HepG2 (cell line): ENCODE results near the gene PIK3CA. TPM values are rescaled to one million over a fixed set of nuclear protein-coding genes. Genes with fewer than 3 reads are reported as not detected.

ENCODE experiments used
- DNMT3B ChIP-seq: conservative IDR thresholded peaks from 2 replicates; pipeline ENCODE4 v1.6.1; 2016; ENCODE audit warnings: missing biosample characterization, control low read depth
- GMEB1 ChIP-seq: sonication (generic); formaldehyde crosslinking; IDR thresholded peaks from 2 replicates; pipeline ENCODE4 v1.5.1; 2020; ENCODE audit warnings: missing genetic modification reagents, mild to moderate bottlenecking, borderline replicate concordance
- HMG20B ChIP-seq: conservative IDR thresholded peaks from 2 replicates; pipeline ENCODE4 v1.6.1; 2016; ENCODE audit warnings: missing genetic modification reagents, missing compliant biosample characterization
- HNF1B ChIP-seq: sonication (generic); formaldehyde crosslinking; IDR thresholded peaks from 2 replicates; pipeline ENCODE4 v1.5.1; 2020; ENCODE audit warnings: mild to moderate bottlenecking, moderate library complexity, missing genetic modification reagents
- HOMEZ ChIP-seq: IDR thresholded peaks from 2 replicates; pipeline ENCODE4 v1.6.1; 2016; ENCODE audit warnings: low read depth
- MTF2 ChIP-seq: sonication (generic); formaldehyde crosslinking; IDR thresholded peaks from 2 replicates; pipeline ENCODE4 v1.5.0; 2020; ENCODE audit warnings: missing genetic modification reagents, borderline replicate concordance
- NR2C2 ChIP-seq: sonication (generic); formaldehyde crosslinking; IDR thresholded peaks from 2 replicates; pipeline ENCODE4 v1.4.0; 2020; ENCODE audit warnings: missing genetic modification reagents, mild to moderate bottlenecking, moderate library complexity, borderline replicate concordance
- PAXIP1 ChIP-seq: sonication (generic); formaldehyde crosslinking; conservative IDR thresholded peaks from 2 replicates; pipeline ENCODE4 v1.4.0; 2020; ENCODE audit warnings: mild to moderate bottlenecking, missing genetic modification reagents, moderate library complexity
- PITX1 ChIP-seq: sonication (generic); formaldehyde crosslinking; IDR thresholded peaks from 2 replicates; pipeline ENCODE4 v1.5.1; 2020; ENCODE audit warnings: mild to moderate bottlenecking, missing genetic modification reagents
- POGZ ChIP-seq: sonication (generic); formaldehyde crosslinking; IDR thresholded peaks from 2 replicates; pipeline ENCODE4 v1.4.0; 2020; ENCODE audit warnings: mild to moderate bottlenecking, missing genetic modification reagents
- SRSF4 ChIP-seq: fragments of 200-400 bp; formaldehyde crosslinking; IDR thresholded peaks from one replicate; pipeline ENCODE4 v1.6.1; 2018; ENCODE audit warnings: mild to moderate bottlenecking, low read depth, low read length, moderate library complexity; ENCODE audit not compliant: poor library complexity, severe bottlenecking
- SUZ12 ChIP-seq: fragments of 150-350 bp; IDR thresholded peaks from 2 replicates; pipeline ENCODE4 v1.6.1; 2014; ENCODE audit warnings: low read depth, low read length
- TFAP4 ChIP-seq: sonication (generic); IDR thresholded peaks from 2 replicates; pipeline ENCODE4 v1.6.1; 2016; ENCODE audit warnings: low read depth, borderline replicate concordance
- ZNF3 ChIP-seq: IDR thresholded peaks from 2 replicates; pipeline ENCODE4 v1.7.0; 2017; ENCODE audit warnings: inconsistent platforms
- ZNF326 ChIP-seq: sonication (generic); formaldehyde crosslinking; IDR thresholded peaks from 2 replicates; pipeline ENCODE4 v1.4.0; 2020; ENCODE audit warnings: missing genetic modification reagents, borderline replicate concordance
- ZSCAN30 ChIP-seq: sonication (generic); formaldehyde crosslinking; IDR thresholded peaks from 2 replicates; pipeline ENCODE4 v1.5.0; 2020; ENCODE audit warnings: mild to moderate bottlenecking, missing genetic modification reagents
- polyA plus RNA-seq, 8 experiments: library from polyadenylated mRNA; depleted of rRNA in 3 of 8; stranded (reverse) in 7 of 8; unstranded in 1 of 8; fragments of >200 nt; fragmentation: Illumina TruSeq in 4 of 8; extraction: Trizol in 4 of 8; gene quantifications; 2 replicates each; pipeline versions ENCODE4 v1.2.1 to v1.2.3, GENCODE V29; 2011 to 2016; ENCODE audit warnings: low read depth in 4 of 8, missing spikeins in 1 of 8, mixed read lengths in 1 of 8; ENCODE audit not compliant: insufficient read depth in 1 of 8
- total RNA-seq, 5 experiments: library from RNA; depleted of rRNA; stranded (reverse); fragments of >200 nt; fragmentation: Illumina TruSeq; extraction: Trizol; gene quantifications; 2 replicates each; pipeline ENCODE4 v1.2.3, GENCODE V29; 2016; ENCODE audit warnings: low read depth in 1 of 5

The PIK3CA gene
- total and polyA plus RNA-seq, 2 of the 13 experiments (the other 11 are each of a cell fraction or from before 2014, with no cell fraction given): 5.7 to 11.4 TPM

- peak; percentile 40; the same call in 1 of the 2 replicates for TF ChIP-seq PAXIP1 (CRISPR knock-in tag)
- peak; percentile 52; the same call in 1 of the 2 replicates for TF ChIP-seq GMEB1 (CRISPR knock-in tag)
- no peak for TF ChIP-seq PITX1
- no peak for TF ChIP-seq POGZ (CRISPR knock-in tag)
- no peak for TF ChIP-seq ZSCAN30 (CRISPR knock-in tag)
- TF ChIP-seq DNMT3B: 0 out of 2 replicates have a peak, but pooled peaks have one; percentile 19
- no peak for TF ChIP-seq SRSF4
- peak; percentile 99 for TF ChIP-seq NR2C2 (CRISPR knock-in tag)
- no peak for TF ChIP-seq ZNF326
- TF ChIP-seq HMG20B: no peak
- TF ChIP-seq MTF2 (CRISPR knock-in tag): 0 out of 2 replicates have a peak, but pooled peaks have one; percentile 41
- TF ChIP-seq HOMEZ (CRISPR knock-in tag): peak; percentile 65; the same call in 1 of the 2 replicates
- no peak for TF ChIP-seq ZNF3 (CRISPR knock-in tag)
- TF ChIP-seq SUZ12: no peak
- TF ChIP-seq TFAP4: peak; percentile 33; the same call in 1 of the 2 replicates
- 0 out of 2 replicates have a peak, but pooled peaks have one; percentile 33 for TF ChIP-seq HNF1B (CRISPR knock-in tag)
Measured at GRCh38 chr3:179147873-179148615, at the start of gene PIK3CA (continued).
